Stimulated activated CD8-positive, alpha-beta memory T cell treated with anti-CD3 and anti-CD28 coated beads, Interleukin-7, amount 100 ng/mL, for 24 hours (primary cell): Measurements from ENCODE around the gene ZSWIM9.

Source experiments
- DNase-seq: peaks from one replicate; pipeline ENCODE4 v3.0.0-alpha.2; 2020; ENCODE audit warnings: low read depth

ZSWIM9 gene

GRCh38 chr19:48175578-48175977 lies 5.1 kb downstream of the ZSWIM9 start:
- DNase-seq: no peak

GRCh38 chr19:48176226-48176625 lies 5.7 kb downstream of the ZSWIM9 start:
- DNase-seq: no peak

- DNase-seq: no peak
Observed at GRCh38 chr19:48181505-48181904, 11.0 kb downstream of the ZSWIM9 start.

GRCh38 chr19:48182434-48182833 lies 12.0 kb downstream of the ZSWIM9 start:
- DNase-seq: no peak

- no peak for DNase-seq
Observed at GRCh38 chr19:48183356-48183755, 12.9 kb downstream of the ZSWIM9 start.

GRCh38 chr19:48186015-48186414 lies 15.5 kb downstream of the ZSWIM9 start:
- no peak for DNase-seq

GRCh38 chr19:48186541-48186991 lies 16.1 kb downstream of the ZSWIM9 start:
- no peak for DNase-seq

- no peak for DNase-seq
Observed at GRCh38 chr19:48190288-48190884, 19.9 kb downstream of the ZSWIM9 start.

GRCh38 chr19:48190885-48191284 lies 20.4 kb downstream of the ZSWIM9 start:
- DNase-seq: no peak

- no peak for DNase-seq
Observed at GRCh38 chr19:48192750-48193149, 22.3 kb downstream of the ZSWIM9 start.

- DNase-seq: no peak
Observed at GRCh38 chr19:48194041-48194843, 23.8 kb downstream of the ZSWIM9 start.

- no peak for DNase-seq
Observed at GRCh38 chr19:48194844-48195830, 24.7 kb downstream of the ZSWIM9 start.

GRCh38 chr19:48196321-48196763 lies 25.9 kb downstream of the ZSWIM9 start:
- DNase-seq: no peak

- no peak for DNase-seq
Observed at GRCh38 chr19:48196933-48197665, 26.6 kb downstream of the ZSWIM9 start.

- DNase-seq: no peak
Observed at GRCh38 chr19:48203222-48203793, 32.8 kb downstream of the ZSWIM9 start.

- peak; percentile 82 for DNase-seq
Observed at GRCh38 chr19:48203794-48204628, 33.5 kb downstream of the ZSWIM9 start.

GRCh38 chr19:48206397-48207093 lies 36.1 kb downstream of the ZSWIM9 start:
- DNase-seq: no peak

GRCh38 chr19:48210005-48210404 lies 39.5 kb downstream of the ZSWIM9 start:
- DNase-seq: no peak

GRCh38 chr19:48213959-48214358 lies 43.5 kb downstream of the ZSWIM9 start:
- DNase-seq: no peak

GRCh38 chr19:48216933-48217332 lies 46.5 kb downstream of the ZSWIM9 start:
- no peak for DNase-seq
